Measurements from ENCODE around the gene KCNIP4.

DNA sequence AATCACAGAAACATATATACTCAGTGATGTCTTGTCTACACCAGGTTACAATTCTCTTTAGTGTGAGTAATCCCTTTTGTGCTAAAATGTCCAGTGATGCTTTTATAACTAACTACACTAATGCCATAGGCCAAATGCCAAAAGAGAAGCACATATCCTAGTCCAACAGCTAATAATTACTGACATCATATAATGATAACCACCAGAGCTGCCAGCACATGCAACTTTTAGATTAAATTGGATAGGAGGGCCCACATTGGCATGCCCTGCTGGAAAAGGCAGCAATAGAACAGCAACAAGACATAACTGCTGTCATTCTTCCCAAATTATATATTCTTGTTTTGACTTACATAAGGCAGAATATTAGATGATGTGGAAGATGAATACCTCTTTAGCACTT is 238.8 kb downstream of the KCNIP4 start:
- no peak for TF ChIP-seq ATF3 (IDR thresholded peaks at IDR 0.05)
- TF ChIP-seq ATF3 (CRISPR knock-in tag; conservative IDR thresholded peaks at IDR 0.05), result no peak
- no peak for TF ChIP-seq RNF2 (IDR thresholded peaks at IDR 0.05)
- TF ChIP-seq, protein P1, sequence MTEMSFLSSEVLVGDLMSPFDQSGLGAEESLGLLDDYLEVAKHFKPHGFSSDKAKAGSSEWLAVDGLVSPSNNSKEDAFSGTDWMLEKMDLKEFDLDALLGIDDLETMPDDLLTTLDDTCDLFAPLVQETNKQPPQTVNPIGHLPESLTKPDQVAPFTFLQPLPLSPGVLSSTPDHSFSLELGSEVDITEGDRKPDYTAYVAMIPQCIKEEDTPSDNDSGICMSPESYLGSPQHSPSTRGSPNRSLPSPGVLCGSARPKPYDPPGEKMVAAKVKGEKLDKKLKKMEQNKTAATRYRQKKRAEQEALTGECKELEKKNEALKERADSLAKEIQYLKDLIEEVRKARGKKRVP (CRISPR knock-in tag; IDR thresholded peaks at IDR 0.05), result no peak
- no peak for TF ChIP-seq CREB5 (CRISPR knock-in tag; IDR thresholded peaks at IDR 0.05)
- no peak for TF ChIP-seq RFX5 (IDR thresholded peaks at IDR 0.05; ENCODE audit: low read depth, low read length)
- TF ChIP-seq HMG20B (CRISPR knock-in tag; IDR thresholded peaks at IDR 0.05), result no peak
- no peak for TF ChIP-seq ZBTB17 (CRISPR knock-in tag; IDR thresholded peaks at IDR 0.05)
- no peak for TF ChIP-seq ZNF174 (CRISPR knock-in tag; IDR thresholded peaks at IDR 0.05)
